COR-L47 (cell line): ENCODE data around the gene RBMS3.

Source experiments
- DNase-seq: peaks from one replicate; lab custom pipeline; 2025; lab: John Stamatoyannopoulos, UW

Gene RBMS3

GRCh38 chr3:29277249-29277648 lies 3.6 kb upstream of the RBMS3 start:
- no peak for DNase-seq

GRCh38 chr3:29279286-29279685 lies 1.6 kb upstream of the RBMS3 start:
- no peak for DNase-seq

GRCh38 chr3:29279806-29280205 lies 1.1 kb upstream of the RBMS3 start:
- DNase-seq: no peak

- no peak for DNase-seq
Measured at GRCh38 chr3:29281094-29281343, 148 bp downstream of the RBMS3 start.

- no peak for DNase-seq
Measured at GRCh38 chr3:29281344-29282241, 722 bp downstream of the RBMS3 start.

- DNase-seq: no peak
Measured at GRCh38 chr3:29282427-29283230, 1.8 kb downstream of the RBMS3 start.

- no peak for DNase-seq
Measured at GRCh38 chr3:29283231-29284119, 2.6 kb downstream of the RBMS3 start.

GRCh38 chr3:29284497-29284896 lies 3.6 kb downstream of the RBMS3 start:
- no peak for DNase-seq

- no peak for DNase-seq
Measured at GRCh38 chr3:29285471-29286071, 4.7 kb downstream of the RBMS3 start.

GRCh38 chr3:29286478-29287240 lies 5.8 kb downstream of the RBMS3 start:
- DNase-seq: no peak

GRCh38 chr3:29290596-29290995 lies 9.7 kb downstream of the RBMS3 start:
- DNase-seq: no peak

- DNase-seq: no peak
Measured at GRCh38 chr3:29291260-29291981, 10.6 kb downstream of the RBMS3 start.

- DNase-seq: no peak
Measured at GRCh38 chr3:29291982-29292363, 11.1 kb downstream of the RBMS3 start.

GRCh38 chr3:29293421-29293820 lies 12.6 kb downstream of the RBMS3 start:
- DNase-seq: no peak

GRCh38 chr3:29297998-29298397 lies 17.1 kb downstream of the RBMS3 start:
- no peak for DNase-seq

GRCh38 chr3:29301332-29302019 lies 20.6 kb downstream of the RBMS3 start:
- no peak for DNase-seq

GRCh38 chr3:29302619-29303018 lies 21.7 kb downstream of the RBMS3 start:
- no peak for DNase-seq

- DNase-seq: no peak
Measured at GRCh38 chr3:29307295-29307694, 26.4 kb downstream of the RBMS3 start.

- DNase-seq: no peak
Measured at GRCh38 chr3:29310865-29311264, 30.0 kb downstream of the RBMS3 start.

GRCh38 chr3:29311795-29312194 lies 30.9 kb downstream of the RBMS3 start:
- DNase-seq: no peak
